Raji (cell line): ENCODE data around the gene ZNF431.

Source experiments
- POLR2A ChIP-seq: IDR thresholded peaks from 2 replicates; pipeline ENCODE4 v1.6.1; 2011; ENCODE audit warnings: low read depth, low read length, control low read depth; ENCODE audit not compliant: insufficient read depth

ZNF431 gene

GRCh38 chr19:21238670-21239069, 96.8 kb downstream of the ZNF431 start:
- TF ChIP-seq POLR2A: no peak
